ENCODE results near the gene CADM3. TPM values are rescaled to one million over a fixed set of nuclear protein-coding genes. Genes with fewer than 3 reads are reported as not detected.

CADM3 gene
- total RNA-seq, 2 experiments from 2014 or later = not detected

GRCh38 chr1:159199901-159200300 is 28.5 kb downstream of the CADM3 start:
- Mint-ChIP-seq H3K36me3 (ENCODE audit: low read depth) (no peaks in the 10 kb centered on the region), H3K9me3 (ENCODE audit: insufficient read depth) (no peaks in the 10 kb centered on the region), H3K27me3 (ENCODE audit: low read depth) (peaks cover 20% of the 10 kb centered on the region), H3K27ac (no peak overlapping the region), H3K4me1 (ENCODE audit: low read depth) (peaks cover 10% of the 10 kb centered on the region), H3K4me3 (no peak overlapping the region)
- DNase-seq = no peak
- ChIA-PET CTCF (interaction anchor here (1.0 to 1.3 kb wide), 2 partner anchors 9 to 68 kb away, joined by 3 to 4 read pairs; no protein-coding TSS in a partner anchor), POLR2A (no interaction called here)
- ATAC-seq = no peak

- H3K36me3 Mint-ChIP-seq (ENCODE audit: low read depth) = no peaks in the 10 kb centered on the region
- no peak overlapping the region for H3K27ac Mint-ChIP-seq
- POLR2A ChIA-PET = no interaction called here
- H3K4me3 Mint-ChIP-seq = no peak overlapping the region
- CTCF ChIA-PET = interaction anchor here (1.0 kb wide), 1 partner anchor 69 kb away, joined by 4 read pairs; no protein-coding TSS in a partner anchor
- peaks cover 10% of the 10 kb centered on the region for H3K4me1 Mint-ChIP-seq (ENCODE audit: low read depth)
- H3K27me3 Mint-ChIP-seq (ENCODE audit: low read depth) = peaks cover 18% of the 10 kb centered on the region
- no peak for DNase-seq
- no peak for ATAC-seq
- H3K9me3 Mint-ChIP-seq (ENCODE audit: insufficient read depth) = no peaks in the 10 kb centered on the region
Measured at GRCh38 chr1:159200769-159201168, 29.4 kb downstream of the CADM3 start.

GRCh38 chr1:159201642-159202041 is 30.2 kb downstream of the CADM3 start:
- CTCF ChIA-PET = no interaction called here
- Mint-ChIP-seq H3K4me1 (ENCODE audit: low read depth) (peaks cover 10% of the 10 kb centered on the region), H3K4me3 (no peak overlapping the region), H3K36me3 (ENCODE audit: low read depth) (no peaks in the 10 kb centered on the region), H3K27ac (no peak overlapping the region), H3K27me3 (ENCODE audit: low read depth) (peaks cover 18% of the 10 kb centered on the region), H3K9me3 (ENCODE audit: insufficient read depth) (no peaks in the 10 kb centered on the region)
- DNase-seq (no peak), ATAC-seq (no peak)
- POLR2A ChIA-PET = no interaction called here

- no peak overlapping the region for H3K27ac Mint-ChIP-seq
- CTCF ChIA-PET = interaction anchor here (1.3 kb wide), 1 partner anchor 10 kb away, joined by 10 read pairs; no protein-coding TSS in a partner anchor
- H3K4me1 Mint-ChIP-seq (ENCODE audit: low read depth) = peaks cover 6% of the 10 kb centered on the region
- H3K36me3 Mint-ChIP-seq (ENCODE audit: low read depth) = no peaks in the 10 kb centered on the region
- POLR2A ChIA-PET = no interaction called here
- no peaks in the 10 kb centered on the region for H3K9me3 Mint-ChIP-seq (ENCODE audit: insufficient read depth)
- DNase-seq (no peak), ATAC-seq (no peak)
- H3K27me3 Mint-ChIP-seq (ENCODE audit: low read depth) = peaks cover 22% of the 10 kb centered on the region
- no peak overlapping the region for H3K4me3 Mint-ChIP-seq
Measured at GRCh38 chr1:159203610-159204009, 32.2 kb downstream of the CADM3 start.

- CTCF ChIA-PET = interaction anchor here (1.3 to 1.5 kb wide), 2 partner anchors 10 to 71 kb away, joined by 5 to 10 read pairs; no protein-coding TSS in a partner anchor
- H3K27me3 Mint-ChIP-seq (ENCODE audit: low read depth) = peaks cover 26% of the 10 kb centered on the region
- no peaks in the 10 kb centered on the region for H3K36me3 Mint-ChIP-seq (ENCODE audit: low read depth)
Measured at GRCh38 chr1:159204161-159205141, 33.0 kb downstream of the CADM3 start, which contains the start of gene ACKR1. Gene ACKR1, plus strand, starts transcription at chr1:159204875. Its CDS starts 85 bp downstream, at chr1:159204960.

GRCh38 chr1:159205225-159205624 is 33.8 kb downstream of the CADM3 start:
- ATAC-seq = no peak
- no peaks in the 10 kb centered on the region for H3K36me3 Mint-ChIP-seq (ENCODE audit: low read depth)
- H3K4me1 Mint-ChIP-seq (ENCODE audit: low read depth) = peaks cover 6% of the 10 kb centered on the region
- H3K4me3 Mint-ChIP-seq = no peak overlapping the region
- ChIA-PET CTCF (interaction anchor here (1.1 to 1.5 kb wide), 2 partner anchors 9 to 72 kb away, joined by 5 read pairs; no protein-coding TSS in a partner anchor), POLR2A (no interaction called here)
- H3K27ac Mint-ChIP-seq = no peak overlapping the region
- no peak for DNase-seq
- peaks cover 22% of the 10 kb centered on the region for H3K27me3 Mint-ChIP-seq (ENCODE audit: low read depth)
- no peaks in the 10 kb centered on the region for H3K9me3 Mint-ChIP-seq (ENCODE audit: insufficient read depth)

More at GRCh38 chr1:159204161-159205141, 33.0 kb downstream of the CADM3 start, which contains the start of gene ACKR1:
- no peak for ATAC-seq
- POLR2A ChIA-PET = no interaction called here
- Mint-ChIP-seq H3K4me3 (no peak within 1 kb of the TSS), H3K27ac (no peak within 1 kb of the TSS), H3K9me3 (ENCODE audit: insufficient read depth) (no peaks in the 10 kb centered on the region), H3K4me1 (ENCODE audit: low read depth) (peaks cover 6% of the 10 kb centered on the region)
- no peak for DNase-seq

GRCh38 chr1:159206110-159206509 is 34.7 kb downstream of the CADM3 start:
- peaks cover 16% of the 10 kb centered on the region for H3K27me3 Mint-ChIP-seq (ENCODE audit: low read depth)
- ChIA-PET POLR2A (no interaction called here), CTCF (interaction anchor here (1.1 to 1.5 kb wide), 2 partner anchors 8 to 73 kb away, joined by 5 read pairs; no protein-coding TSS in a partner anchor)
- no peak for DNase-seq
- H3K36me3 Mint-ChIP-seq (ENCODE audit: low read depth) = no peaks in the 10 kb centered on the region
- ATAC-seq = no peak
- no peaks in the 10 kb centered on the region for H3K9me3 Mint-ChIP-seq (ENCODE audit: insufficient read depth)
- H3K4me3 Mint-ChIP-seq = no peak overlapping the region
- peaks cover 2% of the 10 kb centered on the region for H3K4me1 Mint-ChIP-seq (ENCODE audit: low read depth)
- H3K27ac Mint-ChIP-seq = no peak overlapping the region

GRCh38 chr1:159207080-159207479 is 35.7 kb downstream of the CADM3 start:
- Mint-ChIP-seq H3K9me3 (ENCODE audit: insufficient read depth) (no peaks in the 10 kb centered on the region), H3K4me1 (ENCODE audit: low read depth) (no peaks in the 10 kb centered on the region), H3K36me3 (ENCODE audit: low read depth) (no peaks in the 10 kb centered on the region), H3K4me3 (no peak overlapping the region), H3K27me3 (ENCODE audit: low read depth) (peaks cover 15% of the 10 kb centered on the region), H3K27ac (no peak overlapping the region)
- ChIA-PET CTCF (interaction anchor here (1.5 to 2.1 kb wide), 2 partner anchors 9 to 75 kb away, joined by 4 to 8 read pairs; no protein-coding TSS in a partner anchor), POLR2A (no interaction called here)
- ATAC-seq (no peak), DNase-seq (no peak)

GRCh38 chr1:159207774-159208173 is 36.4 kb downstream of the CADM3 start:
- ATAC-seq = no peak
- CTCF ChIA-PET = interaction anchor here (1.0 to 2.1 kb wide), 3 partner anchors 10 to 75 kb away, joined by 4 to 8 read pairs (median 4); no protein-coding TSS in a partner anchor
- Mint-ChIP-seq H3K4me1 (ENCODE audit: low read depth) (no peaks in the 10 kb centered on the region), H3K27ac (no peak overlapping the region), H3K36me3 (ENCODE audit: low read depth) (no peaks in the 10 kb centered on the region), H3K27me3 (ENCODE audit: low read depth) (peaks cover 17% of the 10 kb centered on the region), H3K9me3 (ENCODE audit: insufficient read depth) (no peaks in the 10 kb centered on the region), H3K4me3 (no peak overlapping the region)
- POLR2A ChIA-PET = no interaction called here
- no peak for DNase-seq

- ChIA-PET CTCF (interaction anchor here (1.0 to 2.1 kb wide), 4 partner anchors 9 to 76 kb away, joined by 3 to 8 read pairs (median 4); no protein-coding TSS in a partner anchor), POLR2A (no interaction called here)
- no peaks in the 10 kb centered on the region for H3K36me3 Mint-ChIP-seq (ENCODE audit: low read depth)
- no peak for ATAC-seq
- peaks cover 18% of the 10 kb centered on the region for H3K27me3 Mint-ChIP-seq (ENCODE audit: low read depth)
- H3K27ac Mint-ChIP-seq = no peak overlapping the region
- no peak for DNase-seq
- H3K9me3 Mint-ChIP-seq (ENCODE audit: insufficient read depth) = no peaks in the 10 kb centered on the region
- H3K4me1 Mint-ChIP-seq (ENCODE audit: low read depth) = no peaks in the 10 kb centered on the region
- H3K4me3 Mint-ChIP-seq = no peak overlapping the region
Measured at GRCh38 chr1:159208175-159208825, 36.9 kb downstream of the CADM3 start.

- DNase-seq (no peak), ATAC-seq (no peak)
- no peak overlapping the region for H3K4me3 Mint-ChIP-seq
- no peak overlapping the region for H3K27ac Mint-ChIP-seq
- H3K27me3 Mint-ChIP-seq (ENCODE audit: low read depth) = peaks cover 20% of the 10 kb centered on the region
- no peaks in the 10 kb centered on the region for H3K36me3 Mint-ChIP-seq (ENCODE audit: low read depth)
- no peaks in the 10 kb centered on the region for H3K4me1 Mint-ChIP-seq (ENCODE audit: low read depth)
- CTCF ChIA-PET = interaction anchor here (1.0 to 2.1 kb wide), 4 partner anchors 10 to 77 kb away, joined by 3 to 8 read pairs (median 4); no protein-coding TSS in a partner anchor
- H3K9me3 Mint-ChIP-seq (ENCODE audit: insufficient read depth) = no peaks in the 10 kb centered on the region
- POLR2A ChIA-PET = no interaction called here
Measured at GRCh38 chr1:159209061-159209460, 37.6 kb downstream of the CADM3 start.

Measured in activated CD8-positive, alpha-beta T cell treated with anti-CD3 and anti-CD28 coated beads, Interleukin-2, amount 10 ng/mL, durations not matched to agents 7 days and 5 days (primary cell).